ENCODE measurements around the gene FUS.
"Not testable (repeated sequence)": the region's sequence is repeated elsewhere in the genome, so short reads cannot be mapped to it uniquely, and the experiment has no call there.

Gene FUS

GRCh38 chr16:31185339-31185738, 5.4 kb downstream of the FUS start:
- no peak for DNase-seq (ENCODE audit: low spot score)

DNA sequence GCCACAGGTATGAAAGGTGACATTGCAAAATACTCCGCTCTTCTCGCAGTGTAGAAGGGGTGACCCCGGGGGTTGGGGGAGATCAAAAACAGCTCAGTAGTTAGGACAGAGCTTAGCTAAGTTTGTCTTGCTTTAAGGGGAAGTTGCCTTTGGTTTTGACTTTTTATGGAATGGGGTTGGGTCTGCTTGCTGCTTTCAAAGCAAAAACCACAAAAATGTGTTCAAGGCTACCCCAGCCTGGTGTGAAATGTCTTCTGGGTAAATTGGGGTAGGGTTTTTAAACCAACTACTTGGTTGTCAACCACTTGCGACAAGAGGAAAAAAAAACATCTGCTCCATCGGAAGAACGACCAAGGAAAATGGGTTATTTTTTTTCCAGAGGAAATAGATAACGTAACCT, 6.2 kb downstream of the FUS start:
- no peak for DNase-seq (ENCODE audit: low spot score)

DNA sequence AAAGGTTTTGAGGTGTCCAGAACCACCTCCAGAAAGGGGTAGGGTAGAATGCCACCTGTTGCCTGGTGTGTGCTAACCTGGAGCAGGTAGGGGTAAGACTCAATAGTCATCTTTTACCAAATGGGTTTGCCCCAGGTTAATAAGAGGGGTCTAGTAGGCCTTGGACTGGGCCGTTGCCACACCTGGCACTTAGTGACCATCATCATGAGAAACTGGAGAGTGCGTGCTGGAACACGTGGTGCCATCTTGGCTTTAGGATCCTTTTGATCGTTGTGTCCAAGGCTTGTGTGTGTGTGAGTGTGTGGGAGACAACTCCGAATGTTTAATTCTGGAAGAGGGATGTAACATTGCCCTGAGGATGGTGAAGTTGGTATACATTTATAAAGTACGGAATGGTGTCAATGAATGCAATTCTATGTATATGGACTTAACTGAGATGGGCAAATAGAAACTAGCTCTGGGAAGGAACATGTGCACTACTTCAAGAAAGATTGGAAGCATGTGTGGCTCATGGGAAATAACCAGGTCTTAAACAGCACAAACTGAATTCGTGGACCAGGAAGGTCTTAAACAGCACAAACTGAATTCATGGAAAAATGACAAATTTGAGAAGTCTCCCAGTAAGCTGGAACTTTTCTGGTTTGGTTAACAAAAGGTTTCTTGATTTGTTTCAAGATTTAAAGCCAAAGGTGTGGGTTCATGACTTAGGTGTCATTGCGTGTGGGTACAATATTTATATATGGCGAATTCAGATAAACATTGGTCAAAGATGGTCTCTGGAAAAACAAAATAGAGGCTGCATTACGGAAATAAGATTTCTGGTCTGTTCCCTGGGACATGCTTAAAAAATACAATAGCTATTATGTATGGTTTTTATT, 7.2 kb downstream of the FUS start:
- DNase-seq (ENCODE audit: low spot score): no peak

- DNase-seq (ENCODE audit: low spot score): no peak
Measured at GRCh38 chr16:31187808-31188189, 7.9 kb downstream of the FUS start.

GRCh38 chr16:31188450-31189411, 8.8 kb downstream of the FUS start:
- DNase-seq (ENCODE audit: low spot score): no peak

- DNase-seq (ENCODE audit: low spot score): no peak
Measured at GRCh38 chr16:31189412-31189778, 9.5 kb downstream of the FUS start.

DNA sequence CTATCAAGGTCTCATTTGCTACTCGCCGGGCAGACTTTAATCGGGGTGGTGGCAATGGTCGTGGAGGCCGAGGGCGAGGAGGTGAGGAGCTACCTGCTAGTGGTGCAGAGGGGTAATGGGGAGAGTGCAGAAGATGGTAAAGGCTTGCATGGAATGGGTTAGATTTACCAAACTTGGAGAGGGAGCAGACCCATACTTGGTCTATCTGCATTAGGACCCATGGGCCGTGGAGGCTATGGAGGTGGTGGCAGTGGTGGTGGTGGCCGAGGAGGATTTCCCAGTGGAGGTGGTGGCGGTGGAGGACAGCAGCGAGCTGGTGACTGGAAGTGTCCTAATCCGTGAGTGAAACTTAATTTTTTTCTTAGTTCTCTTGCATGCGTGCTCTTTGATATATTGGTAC, 10.1 kb downstream of the FUS start:
- DNase-seq (ENCODE audit: low spot score): no peak

GRCh38 chr16:31190818-31191444, 11.0 kb downstream of the FUS start:
- no peak for DNase-seq (ENCODE audit: low spot score)

DNA sequence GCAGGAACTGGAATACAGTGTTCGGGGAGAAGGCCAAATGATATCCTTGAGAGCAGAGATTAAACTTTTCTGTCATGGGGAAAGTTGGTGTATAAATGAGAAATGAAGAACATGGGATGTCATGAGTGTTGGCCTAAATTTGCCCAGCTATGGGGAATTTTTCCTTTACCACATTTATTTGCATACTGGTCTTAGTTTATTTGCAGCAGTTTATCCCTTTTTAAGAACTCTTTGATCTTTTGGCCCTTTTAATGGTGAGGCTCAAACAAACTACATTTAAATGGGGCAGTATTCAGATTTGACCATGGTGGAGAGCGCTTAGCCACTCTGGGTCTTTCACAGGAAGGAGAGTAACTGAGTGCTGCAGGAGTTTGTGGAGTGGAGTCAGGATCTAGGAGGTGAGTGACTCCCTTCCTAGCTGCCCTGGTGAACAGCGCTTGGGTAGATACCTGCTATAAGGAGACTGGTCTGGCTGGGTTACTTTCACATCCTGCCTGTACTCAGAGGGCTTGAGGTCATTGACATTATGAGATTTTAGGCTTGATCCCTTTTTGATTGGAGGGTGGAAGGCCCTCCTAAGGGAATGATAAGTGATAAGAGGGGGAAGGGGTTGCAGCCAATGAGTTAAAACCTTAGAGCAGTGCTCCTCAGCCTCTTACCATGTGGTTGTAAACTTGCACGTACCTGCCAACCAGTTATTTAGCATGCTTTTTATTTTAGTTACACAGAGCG, 11.9 kb downstream of the FUS start:
- DNase-seq (ENCODE audit: low spot score): no peak

DNA sequence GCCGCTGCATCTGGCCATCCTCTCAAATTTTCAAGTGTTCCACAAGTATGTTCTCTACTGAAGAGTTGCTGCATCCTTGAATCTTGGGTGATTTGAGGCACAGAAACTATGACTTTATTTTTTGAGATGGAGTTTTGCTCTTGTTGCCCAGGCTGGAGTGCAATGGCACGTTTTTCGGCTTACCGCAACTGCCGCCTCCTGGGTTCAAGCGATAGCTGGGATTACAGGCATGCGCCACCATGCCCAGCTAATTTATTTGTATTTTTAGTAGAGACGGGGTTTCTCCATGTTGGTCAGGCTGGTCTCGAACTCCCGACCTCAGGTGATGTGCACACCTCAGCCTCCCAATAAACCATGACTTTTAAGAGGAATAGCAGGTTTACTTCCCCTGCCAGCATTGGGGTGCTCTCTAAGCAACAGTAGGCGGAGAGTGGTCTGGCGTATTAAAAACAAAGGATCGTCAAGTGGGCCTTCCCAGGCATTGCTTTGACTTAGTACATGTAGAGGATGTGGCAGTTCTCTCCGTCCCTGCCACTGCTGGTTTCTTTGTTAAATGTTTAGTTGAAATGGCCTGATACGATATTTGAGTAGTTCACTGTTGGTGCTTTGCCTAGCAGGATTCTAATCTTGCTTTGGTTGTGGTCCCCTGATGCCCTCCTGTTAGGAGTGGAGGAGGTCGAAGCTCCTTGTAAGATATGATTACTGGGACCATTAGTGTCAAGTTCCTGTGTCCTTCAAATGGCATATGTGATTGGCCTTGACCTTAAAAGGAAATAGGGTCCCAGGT, 13.1 kb downstream of the FUS start:
- no peak for DNase-seq (ENCODE audit: low spot score)

- DNase-seq (ENCODE audit: low spot score): no peak
Measured at GRCh38 chr16:31193874-31194273, 13.9 kb downstream of the FUS start.

DNA sequence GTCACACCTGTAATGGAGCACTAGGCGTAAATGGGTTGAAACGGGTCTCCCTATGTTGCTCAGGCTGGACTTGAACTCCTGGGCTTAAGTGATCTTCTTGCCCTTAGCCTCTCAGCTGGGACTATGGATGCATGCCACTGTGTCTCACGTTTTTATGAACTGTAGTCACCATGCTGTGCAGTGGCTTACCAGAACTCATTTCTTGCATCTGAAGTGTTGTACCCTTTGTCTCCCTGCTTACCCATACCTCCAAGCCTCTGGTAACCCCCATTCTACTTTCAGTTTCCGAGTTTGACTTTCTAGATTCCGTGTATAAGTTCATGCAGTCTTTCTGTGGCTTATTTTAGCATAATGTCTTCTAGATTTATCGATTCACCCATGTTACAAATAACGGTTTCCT, 15.0 kb downstream of the FUS start:
- DNase-seq (ENCODE audit: low spot score): no peak

DNA sequence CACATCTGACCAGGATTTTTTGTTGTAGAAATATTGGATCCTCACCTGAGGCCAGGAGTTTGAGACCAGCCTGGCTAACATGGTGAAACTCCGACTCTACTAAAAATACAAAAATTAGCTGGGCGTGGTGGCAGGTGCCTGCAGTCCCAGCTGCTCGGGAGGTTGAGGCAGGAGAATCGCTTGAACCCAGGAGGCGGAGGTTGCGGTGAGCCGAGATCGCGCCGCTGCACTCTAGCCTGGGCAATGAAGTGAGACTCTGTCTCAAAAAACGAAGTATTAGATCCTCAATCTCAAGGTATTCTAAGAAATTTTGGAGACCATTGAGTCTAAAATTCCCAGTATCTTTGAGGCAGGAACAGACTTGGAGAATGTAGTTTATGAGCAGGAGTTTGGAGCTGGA, 15.9 kb downstream of the FUS start:
- DNase-seq (ENCODE audit: low spot score): not testable (repeated sequence)

- no peak for DNase-seq (ENCODE audit: low spot score)
Measured at GRCh38 chr16:31196324-31197088, 16.6 kb downstream of the FUS start.

GRCh38 chr16:31198207-31198882, 18.4 kb downstream of the FUS start:
- no peak for DNase-seq (ENCODE audit: low spot score)

- no peak for DNase-seq (ENCODE audit: low spot score)
Measured at GRCh38 chr16:31199430-31200041, 19.6 kb downstream of the FUS start.

- not testable (repeated sequence) for DNase-seq (ENCODE audit: low spot score)
Measured at GRCh38 chr16:31200111-31200510, 20.2 kb downstream of the FUS start.

DNA sequence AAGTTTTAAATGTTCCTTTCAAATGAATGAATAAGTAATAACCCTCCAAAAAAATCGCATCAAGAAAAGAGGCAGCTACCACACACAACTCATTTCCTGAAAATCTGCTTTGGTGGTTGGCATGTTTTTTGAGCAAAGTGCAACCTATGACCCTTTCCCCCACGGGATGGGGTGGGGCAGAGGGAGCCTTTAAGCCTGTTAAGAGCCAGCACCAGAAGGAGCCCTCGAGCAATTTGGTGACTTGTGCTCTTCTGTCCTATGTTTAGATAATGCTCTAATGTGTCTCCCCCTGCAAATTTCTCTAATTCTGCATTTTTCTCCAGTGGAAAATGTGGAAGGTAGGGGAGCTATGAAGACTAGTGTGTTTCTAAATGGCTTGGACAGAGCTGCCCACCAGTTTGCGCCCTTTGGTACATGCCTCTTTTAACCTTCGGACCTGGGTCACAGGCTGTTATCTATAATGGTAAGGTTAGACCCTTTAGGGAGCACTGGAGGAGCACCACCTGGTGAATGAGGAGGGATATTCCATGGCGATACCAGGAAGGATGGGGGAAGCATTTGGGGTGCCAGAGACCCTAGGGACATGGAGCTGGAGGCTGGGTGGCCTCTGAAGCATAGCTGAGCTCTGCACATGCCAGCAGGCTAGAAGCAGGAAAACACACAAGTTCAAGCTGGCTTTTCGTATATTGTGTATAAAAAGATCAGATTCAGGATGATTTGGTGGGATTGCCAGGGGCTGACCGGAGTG, 21.1 kb downstream of the FUS start:
- no peak for DNase-seq (ENCODE audit: low spot score)

All from SK-N-DZ (cell line).